GM10847 (cell line): ENCODE measurements around the gene CHORDC1.

ENCODE experiments used
- POLR2A ChIP-seq: IDR thresholded peaks from 2 replicates; pipeline ENCODE4 v1.6.1; 2011; ENCODE audit not compliant: insufficient read length; ENCODE audit errors: extremely low read depth

CHORDC1 gene

GRCh38 chr11:90178751-90179150, 44.1 kb downstream of the CHORDC1 start:
- no peak for TF ChIP-seq POLR2A

- no peak for TF ChIP-seq POLR2A
These were observed 46.8 kb downstream of the CHORDC1 start for GRCh38 chr11:90176069-90176468.

- TF ChIP-seq POLR2A = no peak
These were observed 51.5 kb downstream of the CHORDC1 start for GRCh38 chr11:90171359-90171758.

GRCh38 chr11:90168571-90168970, 54.3 kb downstream of the CHORDC1 start:
- TF ChIP-seq POLR2A = no peak
